ENCODE results near the gene OR10A2. TPM values are rescaled to one million over a fixed set of nuclear protein-coding genes. Genes with fewer than 3 reads are reported as not detected.

Gene OR10A2
- polyA plus RNA-seq, 1 experiment = not detected

- DNase-seq (ENCODE audit: low read depth) = no peak
- Histone ChIP-seq H3K36me3 (ENCODE audit: control insufficient read depth, insufficient read depth, low read length) (no peaks in the 10 kb centered on the region), H3K27me3 (ENCODE audit: control insufficient read depth, insufficient read depth, low read length) (no peaks in the 10 kb centered on the region), H3K4me3 (ENCODE audit: low read depth, low read length) (no peak overlapping the region)
- no peak for TF ChIP-seq CTCF (IDR thresholded peaks at IDR 0.05; ENCODE audit: insufficient read depth, low read depth, low read length)
- ChIA-PET CTCF (no interaction called here), POLR2A (no interaction called here)
These were observed 48.5 kb downstream of the OR10A2 start for GRCh38 chr11:6911378-6911777.

GRCh38 chr11:6911948-6912347 is 49.1 kb downstream of the OR10A2 start:
- POLR2A ChIA-PET = no interaction called here
- no peaks in the 10 kb centered on the region for H3K27me3 ChIP-seq (ENCODE audit: control insufficient read depth, insufficient read depth, low read length)
- H3K36me3 ChIP-seq (ENCODE audit: control insufficient read depth, insufficient read depth, low read length) = no peaks in the 10 kb centered on the region
- no peak overlapping the region for H3K4me3 ChIP-seq (ENCODE audit: low read depth, low read length)
- no peak for TF ChIP-seq CTCF (IDR thresholded peaks at IDR 0.05; ENCODE audit: insufficient read depth, low read depth, low read length)
- CTCF ChIA-PET = no interaction called here
- DNase-seq (ENCODE audit: low read depth) = no peak

- CTCF ChIA-PET = interaction anchor here (1.5 kb wide), 1 partner anchor 108 kb away, joined by 3 read pairs; no protein-coding TSS in a partner anchor
- POLR2A ChIA-PET = no interaction called here
- no peak for DNase-seq (ENCODE audit: low read depth)
- Histone ChIP-seq H3K27me3 (ENCODE audit: control insufficient read depth, insufficient read depth, low read length) (no peaks in the 10 kb centered on the region), H3K4me3 (ENCODE audit: low read depth, low read length) (no peak overlapping the region), H3K36me3 (ENCODE audit: control insufficient read depth, insufficient read depth, low read length) (no peaks in the 10 kb centered on the region)
- no peak for TF ChIP-seq CTCF (IDR thresholded peaks at IDR 0.05; ENCODE audit: insufficient read depth, low read depth, low read length)
These were observed 56.8 kb downstream of the OR10A2 start for GRCh38 chr11:6919698-6920097.

- H3K4me3 ChIP-seq (ENCODE audit: low read depth, low read length) = no peak within 1 kb of the TSS
- CTCF ChIA-PET = no interaction called here
- no peak for DNase-seq (ENCODE audit: low read depth)
- POLR2A ChIA-PET = no interaction called here
- no peak for TF ChIP-seq CTCF (IDR thresholded peaks at IDR 0.05; ENCODE audit: insufficient read depth, low read depth, low read length)
- H3K36me3 ChIP-seq (ENCODE audit: control insufficient read depth, insufficient read depth, low read length) = no peaks in the 10 kb centered on the region
- H3K27me3 ChIP-seq (ENCODE audit: control insufficient read depth, insufficient read depth, low read length) = no peaks in the 10 kb centered on the region
These were observed 57.8 kb downstream of the OR10A2 start, which contains the start of gene OR2D3 for GRCh38 chr11:6920702-6921101. OR2D3 (plus strand) TSS chr11:6921002; CDS start chr11:6921002, 0 bp downstream.

Other genes with a start within 250 kb of the OR10A2 start
- gene TPP1, start 243.6 kb upstream of the OR10A2 start, polyA plus RNA-seq (2011; rRNA removed) = 69.7 and 77.6 TPM in 2 replicates
- gene DCHS1, start 207.2 kb upstream of the OR10A2 start, polyA plus RNA-seq (2011; rRNA removed) = 2.5 and 7.3 TPM in 2 replicates
- gene MRPL17, start 179.7 kb upstream of the OR10A2 start, polyA plus RNA-seq (2011; rRNA removed) = 68.9 and 82.3 TPM in 2 replicates
- gene OR2AG2, start 91.1 kb upstream of the OR10A2 start, polyA plus RNA-seq (2011; rRNA removed) = 0.28 and 0.60 TPM in 2 replicates
- gene OR2AG1, start 80.0 kb upstream of the OR10A2 start, polyA plus RNA-seq (2011; rRNA removed) = not detected in 2 replicates
- 0.04 TPM in 1 of 2 replicates, not detected in the other for gene OR6A2, start 63.4 kb upstream of the OR10A2 start, polyA plus RNA-seq (2011; rRNA removed)
- gene OR10A5, start 17.4 kb upstream of the OR10A2 start, polyA plus RNA-seq (2011; rRNA removed) = not detected in 2 replicates
- not detected in 2 replicates for gene OR10A4, start 13.6 kb downstream of the OR10A2 start, polyA plus RNA-seq (2011; rRNA removed)
- gene OR2D2, start 29.4 kb downstream of the OR10A2 start, polyA plus RNA-seq (2011; rRNA removed) = 0.06 and 0.13 TPM in 2 replicates
- not detected in 2 replicates for gene OR2D3, start 57.9 kb downstream of the OR10A2 start, polyA plus RNA-seq (2011; rRNA removed)
- 3.4 and 5.6 TPM in 2 replicates for gene ZNF215, start 63.4 kb downstream of the OR10A2 start, polyA plus RNA-seq (2011; rRNA removed)
- gene ZNF214, start 157.3 kb downstream of the OR10A2 start, polyA plus RNA-seq (2011; rRNA removed) = 0.75 and 1.8 TPM in 2 replicates
- 0.01 and 0.04 TPM in 2 replicates for gene NLRP14, start 157.4 kb downstream of the OR10A2 start, polyA plus RNA-seq (2011; rRNA removed)
- gene RBMXL2, start 225.9 kb downstream of the OR10A2 start, polyA plus RNA-seq (2011; rRNA removed) = not detected in 2 replicates